ENCODE results near the gene PDLIM1.

The PDLIM1 gene

GRCh38 chr10:95319239-95319638, 28.4 kb upstream of the PDLIM1 start:
- TF ChIP-seq CTCF (IDR thresholded peaks at IDR 0.05; ENCODE audit: borderline replicate concordance, control extremely low read depth, extremely low read depth, insufficient read depth, missing control alignments): no peak
- in situ Hi-C loops (cut with MboI; ENCODE audit: low sequenced_read_pairs, unreplicated experiment): no loop called here
- DNase-seq (ENCODE audit: low spot score): no peak

GRCh38 chr10:95315509-95315908, 24.7 kb upstream of the PDLIM1 start:
- no peak for DNase-seq (ENCODE audit: low spot score)
- no peak for TF ChIP-seq CTCF (IDR thresholded peaks at IDR 0.05; ENCODE audit: borderline replicate concordance, control extremely low read depth, extremely low read depth, insufficient read depth, missing control alignments)
- in situ Hi-C loops (cut with MboI; ENCODE audit: low sequenced_read_pairs, unreplicated experiment): no loop called here

- TF ChIP-seq CTCF (IDR thresholded peaks at IDR 0.05; ENCODE audit: borderline replicate concordance, control extremely low read depth, extremely low read depth, insufficient read depth, missing control alignments): no peak
- DNase-seq (ENCODE audit: low spot score): no peak
- in situ Hi-C loops (cut with MboI; ENCODE audit: low sequenced_read_pairs, unreplicated experiment): no loop called here
Measured at GRCh38 chr10:95314192-95314918, 23.6 kb upstream of the PDLIM1 start.

- TF ChIP-seq CTCF (IDR thresholded peaks at IDR 0.05; ENCODE audit: borderline replicate concordance, control extremely low read depth, extremely low read depth, insufficient read depth, missing control alignments): no peak
- in situ Hi-C loops (cut with MboI; ENCODE audit: low sequenced_read_pairs, unreplicated experiment): no loop called here
- no peak for DNase-seq (ENCODE audit: low spot score)
Measured at GRCh38 chr10:95312986-95313495, 22.2 kb upstream of the PDLIM1 start.

GRCh38 chr10:95312257-95312656, 21.5 kb upstream of the PDLIM1 start:
- in situ Hi-C loops (cut with MboI; ENCODE audit: low sequenced_read_pairs, unreplicated experiment): no loop called here
- DNase-seq (ENCODE audit: low spot score): no peak
- no peak for TF ChIP-seq CTCF (IDR thresholded peaks at IDR 0.05; ENCODE audit: borderline replicate concordance, control extremely low read depth, extremely low read depth, insufficient read depth, missing control alignments)

GRCh38 chr10:95309958-95310357, 19.2 kb upstream of the PDLIM1 start:
- DNase-seq (ENCODE audit: low spot score): no peak
- in situ Hi-C loops (cut with MboI; ENCODE audit: low sequenced_read_pairs, unreplicated experiment): no loop called here
- TF ChIP-seq CTCF (IDR thresholded peaks at IDR 0.05; ENCODE audit: borderline replicate concordance, control extremely low read depth, extremely low read depth, insufficient read depth, missing control alignments): no peak
